Uterus (tissue), 4 donors: ENCODE results near the gene RPTN. TPM values are rescaled to one million over a fixed set of nuclear protein-coding genes. Genes with fewer than 3 reads are reported as not detected.
"Not testable (repeated sequence)": the region's sequence is repeated elsewhere in the genome, so short reads cannot be mapped to it uniquely, and the experiment has no call there.

Source experiments
- DNase-seq, 2 donors: peaks; one replicate each; pipeline ENCODE4 v3.0.0-alpha.2; 2019 to 2020
- H3K27ac ChIP-seq, 2 donors: fragments of 200-600 bp; sonication (generic); 1 replicate in 1 of 2; 2 replicates in 1 of 2; pipeline ENCODE4 v1.5.1; 2016 to 2018
- H3K27me3 ChIP-seq, 2 donors: fragments of 200-600 bp; sonication (generic); one replicate each; pipeline ENCODE4 v1.5.1; 2018 to 2019; ENCODE audit warnings: control low read depth in 1 of 2
- H3K36me3 ChIP-seq, 2 donors: fragments of 200-600 bp; sonication (generic); one replicate each; pipeline ENCODE4 v1.5.1; 2019; ENCODE audit warnings: control low read depth in 1 of 2
- H3K4me1 ChIP-seq, 2 donors: fragments of 200-600 bp; sonication (generic); one replicate each; pipeline ENCODE4 v1.5.1; 2018 to 2019; ENCODE audit warnings: control low read depth in 1 of 2
- H3K4me3 ChIP-seq, 2 donors: fragments of 200-600 bp; sonication (generic); 1 replicate in 1 of 2; 2 replicates in 1 of 2; pipeline ENCODE4 v1.5.1; 2018 to 2019; ENCODE audit warnings: mild to moderate bottlenecking in 1 of 2
- H3K9me3 ChIP-seq, 2 donors: fragments of 200-600 bp; sonication (generic); one replicate each; pipeline ENCODE4 v1.5.1; 2019; ENCODE audit warnings: control low read depth in 1 of 2
- CTCF ChIP-seq, 4 experiments: fragments of 200-600 bp in 2 of 4; fragments of 450-650 bp in 2 of 4; sonication (generic) in 2 of 4; IDR thresholded peaks; one replicate each; pipeline ENCODE4 v1.5.1; 2016 to 2019; ENCODE audit warnings: antibody characterized with exemption in 4 of 4, mild to moderate bottlenecking in 2 of 4, moderate library complexity in 1 of 4
- POLR2A ChIP-seq, 2 donors: fragments of 450-650 bp; IDR thresholded peaks; one replicate each; pipeline ENCODE4 v1.6.1; 2016; ENCODE audit warnings: antibody characterized with exemption in 2 of 2, mild to moderate bottlenecking in 1 of 2, moderate library complexity in 1 of 2
- intact Hi-C: fragments of 100-400 bp; cut with DNase I; formaldehyde crosslinking; loops from one replicate; pipeline ENCODE4 v1.15.1; 2023; ENCODE audit warnings: low total_unique reads
- total RNA-seq, 4 donors: library from RNA; depleted of rRNA in 3 of 4; stranded (reverse); fragments of >200 nt in 3 of 4; gene quantifications; one replicate each; pipeline versions ENCODE4 v1.1.0 to v1.2.4, GENCODE V29; 2014 to 2023
- donor health status: DM: yes; HTN: yes; CAD: no.

Gene RPTN
- total RNA-seq, 4 donors from 2014 or later = not detected

GRCh38 chr1:152148981-152149380, 10.0 kb downstream of the RPTN start:
- Histone ChIP-seq H3K9me3 (peaks cover 0 to 4% of the 10 kb centered on the region in 2 donors), H3K36me3 (no peaks in the 10 kb centered on the region), H3K27ac (no peak overlapping the region), H3K4me1 (no peaks in the 10 kb centered on the region), H3K4me3 (no peak overlapping the region), H3K27me3 (no peaks in the 10 kb centered on the region)
- DNase-seq = no peak
- intact Hi-C loops = no loop called here
- TF ChIP-seq CTCF (IDR thresholded peaks at IDR 0.05) (no peak), POLR2A (IDR thresholded peaks at IDR 0.05) (no peak)

DNA sequence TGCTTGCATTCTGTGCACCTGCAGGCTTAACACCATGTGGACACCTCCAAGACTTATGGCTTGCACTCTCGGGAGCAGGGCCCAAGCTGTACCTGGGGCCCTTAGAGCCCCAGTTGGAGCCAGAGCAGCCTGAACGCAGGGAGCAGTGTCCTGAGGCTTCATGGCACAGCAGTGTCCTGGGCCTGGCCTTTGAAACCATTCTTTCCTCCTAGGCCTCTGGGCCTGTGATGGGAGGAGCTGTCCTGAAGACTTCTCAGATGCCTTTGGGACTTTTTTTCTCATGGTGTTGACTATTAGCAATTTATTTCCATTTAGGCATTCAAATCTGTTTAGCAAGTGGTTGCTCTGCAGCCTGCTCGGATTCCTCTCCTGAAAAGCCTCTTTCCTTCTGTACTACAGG, 11.0 kb downstream of the RPTN start:
- intact Hi-C loops = no loop called here
- TF ChIP-seq CTCF (IDR thresholded peaks at IDR 0.05) = no peak
- TF ChIP-seq POLR2A (IDR thresholded peaks at IDR 0.05) = no peak
- DNase-seq = no peak

DNA sequence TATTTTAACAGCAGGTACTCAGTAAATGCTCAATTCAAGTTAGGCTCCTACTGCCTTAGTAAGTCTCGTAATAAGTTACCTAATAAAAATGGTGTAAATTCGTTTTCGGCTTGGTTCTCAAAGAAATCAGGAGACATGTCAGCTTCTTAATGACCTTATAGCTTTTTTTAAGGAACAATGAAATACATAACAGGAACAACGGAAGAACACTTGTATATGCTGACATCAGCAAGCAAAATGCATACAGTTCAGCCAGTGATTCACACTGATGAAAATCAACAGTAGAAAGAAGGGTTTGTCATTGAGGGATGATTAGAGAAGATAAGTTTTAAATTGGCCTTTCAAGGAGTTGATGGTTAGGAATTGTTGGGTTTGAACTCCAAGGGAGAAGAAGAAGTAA, 13.3 kb downstream of the RPTN start:
- Histone ChIP-seq H3K27me3 (no peaks in the 10 kb centered on the region), H3K36me3 (no peaks in the 10 kb centered on the region), H3K4me1 (no peaks in the 10 kb centered on the region), H3K4me3 (no peak overlapping the region), H3K9me3 (peaks cover 0 to 4% of the 10 kb centered on the region in 2 donors), H3K27ac (no peak overlapping the region)
- TF ChIP-seq POLR2A (IDR thresholded peaks at IDR 0.05) = no peak
- TF ChIP-seq CTCF (IDR thresholded peaks at IDR 0.05) = no peak
- intact Hi-C loops = no loop called here
- DNase-seq = no peak

More for the DNA sequence above, 11.0 kb downstream of the RPTN start:
- Histone ChIP-seq H3K9me3 (peaks cover 0 to 4% of the 10 kb centered on the region in 2 donors), H3K27me3 (no peaks in the 10 kb centered on the region), H3K27ac (no peak overlapping the region), H3K4me3 (no peak overlapping the region), H3K4me1 (no peaks in the 10 kb centered on the region), H3K36me3 (no peaks in the 10 kb centered on the region)

DNA sequence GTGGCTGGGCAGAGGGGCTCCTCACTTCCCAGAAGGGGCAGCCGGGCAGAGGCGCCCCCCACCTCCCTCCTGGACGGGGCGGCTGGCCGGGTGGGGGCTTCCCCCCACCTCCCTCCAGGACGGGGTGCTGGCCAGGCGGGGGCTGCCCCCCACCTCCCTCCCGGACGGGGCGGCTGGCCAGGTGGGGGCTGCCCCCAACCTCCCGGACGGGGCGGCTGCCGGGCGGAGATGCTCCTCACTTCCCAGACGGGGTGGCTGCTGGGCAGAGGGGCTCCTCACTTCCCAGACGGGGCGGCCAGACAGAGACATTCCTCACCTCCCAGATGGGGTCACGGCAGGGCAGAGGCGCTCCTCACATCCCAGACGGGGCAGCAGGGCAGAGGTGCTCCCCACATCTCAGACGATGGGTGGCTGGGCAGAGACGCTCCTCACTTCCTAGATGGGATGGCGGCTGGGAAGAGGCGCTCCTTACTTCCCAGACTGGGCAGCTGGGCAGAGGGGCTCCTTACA, 14.3 kb downstream of the RPTN start:
- H3K27ac ChIP-seq, H3K4me3 ChIP-seq, intact Hi-C loops, H3K27me3 ChIP-seq, H3K36me3 ChIP-seq, H3K4me1 ChIP-seq, H3K9me3 ChIP-seq, DNase-seq: not testable (repeated sequence)

GRCh38 chr1:152143150-152143887, 15.7 kb downstream of the RPTN start:
- Histone ChIP-seq H3K27me3 (no peaks in the 10 kb centered on the region), H3K27ac (no peak overlapping the region), H3K9me3 (peaks cover 0 to 4% of the 10 kb centered on the region in 2 donors), H3K4me3 (no peak overlapping the region), H3K36me3 (no peaks in the 10 kb centered on the region), H3K4me1 (no peaks in the 10 kb centered on the region)
- TF ChIP-seq POLR2A (IDR thresholded peaks at IDR 0.05) (no peak), CTCF (IDR thresholded peaks at IDR 0.05) (no peak)
- intact Hi-C loops = no loop called here
- no peak for DNase-seq
